ENCODE measurements around the gene CGGBP1.

The CGGBP1 gene

GRCh38 chr3:88010810-88011209 lies 48.0 kb downstream of the CGGBP1 start:
- TF ChIP-seq FOXA1 (IDR thresholded peaks at IDR 0.05) (no peak), L3MBTL2 (conservative IDR thresholded peaks at IDR 0.05) (no peak), NFRKB (IDR thresholded peaks at IDR 0.05) (no peak), FOXM1 (IDR thresholded peaks at IDR 0.05; ENCODE audit: borderline replicate concordance) (no peak), HDGF (IDR thresholded peaks at IDR 0.05; ENCODE audit: borderline replicate concordance) (no peak), CTBP1 (IDR thresholded peaks at IDR 0.05; ENCODE audit: borderline replicate concordance) (no peak), ARNT (IDR thresholded peaks at IDR 0.05) (no peak)
- CTCF ChIA-PET, result no interaction called here
- no peak for DNase-seq (ENCODE audit: extremely low spot score)
- POLR2A ChIA-PET, result no interaction called here

- no peak for DNase-seq (ENCODE audit: extremely low spot score)
- ChIA-PET POLR2A (no interaction called here), CTCF (no interaction called here)
- TF ChIP-seq CTBP1 (IDR thresholded peaks at IDR 0.05; ENCODE audit: borderline replicate concordance) (no peak), PKNOX1 (IDR thresholded peaks at IDR 0.05) (no peak), FOXM1 (IDR thresholded peaks at IDR 0.05; ENCODE audit: borderline replicate concordance) (no peak), FOXA1 (IDR thresholded peaks at IDR 0.05) (no peak), BHLHE40 (IDR thresholded peaks at IDR 0.05; ENCODE audit: borderline replicate concordance) (no peak), SP1 (IDR thresholded peaks at IDR 0.05) (no peak), TARDBP (IDR thresholded peaks at IDR 0.05) (no peak), ARNT (IDR thresholded peaks at IDR 0.05) (no peak), LEF1 (IDR thresholded peaks at IDR 0.05; ENCODE audit: borderline replicate concordance) (no peak), FOXK2 (IDR thresholded peaks at IDR 0.05) (no peak), ELF4 (IDR thresholded peaks at IDR 0.05) (no peak), L3MBTL2 (conservative IDR thresholded peaks at IDR 0.05) (no peak), HDGF (IDR thresholded peaks at IDR 0.05; ENCODE audit: borderline replicate concordance) (no peak), NFRKB (IDR thresholded peaks at IDR 0.05) (no peak), ZNF384 (IDR thresholded peaks at IDR 0.05) (no peak), SUZ12 (IDR thresholded peaks at IDR 0.05) (no peak)
Observed at GRCh38 chr3:88009066-88009465, 49.7 kb downstream of the CGGBP1 start.

GRCh38 chr3:88005066-88005465 lies 53.7 kb downstream of the CGGBP1 start:
- ChIA-PET CTCF (interaction anchor here (0.9 to 2.2 kb wide), 5 partner anchors 108 to 741 kb away, joined by 3 to 9 read pairs (median 4); no protein-coding TSS in a partner anchor), POLR2A (no interaction called here)
- DNase-seq (ENCODE audit: extremely low spot score), result no peak

GRCh38 chr3:88003115-88003755 lies 55.6 kb downstream of the CGGBP1 start:
- TF ChIP-seq ZNF384 (IDR thresholded peaks at IDR 0.05) (no peak), L3MBTL2 (conservative IDR thresholded peaks at IDR 0.05) (no peak), ELF4 (IDR thresholded peaks at IDR 0.05) (no peak), ARNT (IDR thresholded peaks at IDR 0.05) (no peak), FOXM1 (IDR thresholded peaks at IDR 0.05; ENCODE audit: borderline replicate concordance) (no peak), HDGF (IDR thresholded peaks at IDR 0.05; ENCODE audit: borderline replicate concordance) (no peak), FOXK2 (IDR thresholded peaks at IDR 0.05) (no peak), BHLHE40 (IDR thresholded peaks at IDR 0.05; ENCODE audit: borderline replicate concordance) (no peak), PKNOX1 (IDR thresholded peaks at IDR 0.05) (no peak), LEF1 (IDR thresholded peaks at IDR 0.05; ENCODE audit: borderline replicate concordance) (no peak), SP1 (IDR thresholded peaks at IDR 0.05) (no peak), SUZ12 (IDR thresholded peaks at IDR 0.05) (no peak), TARDBP (IDR thresholded peaks at IDR 0.05) (no peak), FOXA1 (IDR thresholded peaks at IDR 0.05) (no peak), CTBP1 (IDR thresholded peaks at IDR 0.05; ENCODE audit: borderline replicate concordance) (no peak), NFRKB (IDR thresholded peaks at IDR 0.05) (no peak)
- ChIA-PET POLR2A (no interaction called here), CTCF (no interaction called here)
- peak; percentile 34 for DNase-seq (ENCODE audit: extremely low spot score)

More at GRCh38 chr3:88005066-88005465, 53.7 kb downstream of the CGGBP1 start:
- TF ChIP-seq FOXM1 (IDR thresholded peaks at IDR 0.05; ENCODE audit: borderline replicate concordance) (no peak), HDGF (IDR thresholded peaks at IDR 0.05; ENCODE audit: borderline replicate concordance) (no peak), L3MBTL2 (conservative IDR thresholded peaks at IDR 0.05) (no peak), ARNT (IDR thresholded peaks at IDR 0.05) (no peak), LEF1 (IDR thresholded peaks at IDR 0.05; ENCODE audit: borderline replicate concordance) (no peak), ELF4 (IDR thresholded peaks at IDR 0.05) (no peak), FOXA1 (IDR thresholded peaks at IDR 0.05) (no peak), PKNOX1 (IDR thresholded peaks at IDR 0.05) (no peak), BHLHE40 (IDR thresholded peaks at IDR 0.05; ENCODE audit: borderline replicate concordance) (no peak), CTBP1 (IDR thresholded peaks at IDR 0.05; ENCODE audit: borderline replicate concordance) (no peak), SP1 (IDR thresholded peaks at IDR 0.05) (no peak), ZNF384 (IDR thresholded peaks at IDR 0.05) (no peak)

- CTCF ChIA-PET, result interaction anchor here (0.6 kb wide), 1 partner anchor 56 kb away, joined by 4 read pairs; the partner anchor contains the start of genes CGGBP1 and ZNF654
- POLR2A ChIA-PET, result no interaction called here
- TF ChIP-seq BHLHE40 (IDR thresholded peaks at IDR 0.05; ENCODE audit: borderline replicate concordance), result no peak
- no peak for TF ChIP-seq ARNT (IDR thresholded peaks at IDR 0.05)
- TF ChIP-seq HDGF (IDR thresholded peaks at IDR 0.05; ENCODE audit: borderline replicate concordance), result no peak
- TF ChIP-seq CTBP1 (IDR thresholded peaks at IDR 0.05; ENCODE audit: borderline replicate concordance), result no peak
- TF ChIP-seq FOXK2 (IDR thresholded peaks at IDR 0.05), result no peak
- TF ChIP-seq ELF4 (IDR thresholded peaks at IDR 0.05), result no peak
- TF ChIP-seq FOXM1 (IDR thresholded peaks at IDR 0.05; ENCODE audit: borderline replicate concordance), result no peak
- TF ChIP-seq NFRKB (IDR thresholded peaks at IDR 0.05), result no peak
- TF ChIP-seq FOXA1 (IDR thresholded peaks at IDR 0.05), result no peak
- no peak for TF ChIP-seq SP1 (IDR thresholded peaks at IDR 0.05)
- no peak for TF ChIP-seq SUZ12 (IDR thresholded peaks at IDR 0.05)
- TF ChIP-seq PKNOX1 (IDR thresholded peaks at IDR 0.05), result no peak
- no peak for TF ChIP-seq TARDBP (IDR thresholded peaks at IDR 0.05)
- no peak for TF ChIP-seq L3MBTL2 (conservative IDR thresholded peaks at IDR 0.05)
- no peak for TF ChIP-seq ZNF384 (IDR thresholded peaks at IDR 0.05)
- no peak for TF ChIP-seq LEF1 (IDR thresholded peaks at IDR 0.05; ENCODE audit: borderline replicate concordance)
- DNase-seq (ENCODE audit: extremely low spot score), result no peak
Observed at GRCh38 chr3:88002448-88002847, 56.4 kb downstream of the CGGBP1 start.

All from HEK293T (cell line).